NCI-H82 treated with DMSO at 0.1 percent for 48 hours (cell line): ENCODE results near the gene TNNI3.

Experiments
- DNase-seq: peaks from one replicate; lab custom pipeline; 2025; ENCODE audit not compliant: unreplicated experiment; lab: John Stamatoyannopoulos, UW

The TNNI3 gene

DNA sequence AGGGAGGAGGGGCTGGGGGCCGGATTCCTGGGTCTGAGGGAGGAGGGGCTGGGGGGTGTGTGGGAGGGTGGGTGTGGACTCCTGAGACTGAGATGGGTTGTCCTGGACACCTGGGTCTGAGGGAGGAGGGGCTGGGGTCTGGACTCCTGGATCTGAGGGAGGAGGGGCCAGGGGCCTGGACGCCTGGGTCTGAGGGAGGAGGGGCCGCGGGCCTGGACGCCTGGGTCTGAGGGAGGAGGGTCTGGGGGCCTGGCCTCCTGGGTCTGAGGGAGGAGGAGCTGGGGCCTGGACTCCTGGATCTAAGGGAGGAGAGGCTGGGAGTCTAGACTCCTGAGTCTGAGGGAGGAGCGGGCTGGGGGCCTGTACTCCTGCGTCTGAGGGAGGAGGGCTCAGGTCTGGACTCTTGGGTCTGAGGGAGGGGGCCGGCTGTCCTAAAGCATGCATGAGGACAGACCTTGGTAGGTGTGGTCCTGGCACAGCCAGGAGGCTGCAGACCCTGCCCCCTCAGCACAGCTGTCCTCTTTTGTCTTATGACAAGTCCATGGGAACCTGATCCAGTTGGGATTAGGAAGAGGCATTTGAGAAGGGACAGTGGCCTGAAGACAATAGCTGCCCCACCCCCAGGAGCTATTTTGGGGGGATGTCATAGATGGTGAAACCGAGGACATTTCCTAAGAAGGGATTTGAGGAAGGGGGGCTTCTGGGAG is 9.8 kb downstream of the TNNI3 start:
- DNase-seq, result peak; percentile 60

DNA sequence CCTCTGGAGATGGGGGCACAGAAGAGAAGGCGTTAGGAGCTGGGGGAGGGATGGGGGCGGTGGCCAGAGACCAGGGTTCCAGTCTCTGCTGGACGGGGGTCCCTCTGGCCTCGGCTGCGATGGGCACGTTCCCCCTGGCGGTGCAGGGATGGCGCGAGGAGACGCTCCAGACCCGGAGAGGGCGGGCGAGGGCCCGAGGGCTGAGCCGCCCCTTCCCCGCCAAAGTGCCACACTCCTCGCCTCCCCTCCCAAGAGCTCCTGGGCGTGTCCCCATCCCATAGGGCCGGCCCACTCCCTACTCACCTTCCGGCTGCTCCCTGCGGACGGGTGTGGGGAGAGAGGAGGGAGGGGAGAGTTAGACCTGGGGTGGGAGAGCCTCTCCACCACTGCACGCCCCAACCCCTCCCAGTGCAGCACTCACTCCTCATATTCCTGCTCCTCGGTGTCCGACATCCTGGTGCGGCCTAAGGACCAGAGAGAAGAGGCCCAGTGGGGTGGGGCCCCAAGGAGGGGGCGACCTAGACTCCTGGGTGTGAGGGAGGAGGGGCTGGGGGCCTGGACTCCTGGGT is 10.7 kb downstream of the TNNI3 start:
- peak; percentile 85 for DNase-seq

GRCh38 chr19:55146078-55146704 is 11.3 kb downstream of the TNNI3 start:
- peak; percentile 53 for DNase-seq

DNA sequence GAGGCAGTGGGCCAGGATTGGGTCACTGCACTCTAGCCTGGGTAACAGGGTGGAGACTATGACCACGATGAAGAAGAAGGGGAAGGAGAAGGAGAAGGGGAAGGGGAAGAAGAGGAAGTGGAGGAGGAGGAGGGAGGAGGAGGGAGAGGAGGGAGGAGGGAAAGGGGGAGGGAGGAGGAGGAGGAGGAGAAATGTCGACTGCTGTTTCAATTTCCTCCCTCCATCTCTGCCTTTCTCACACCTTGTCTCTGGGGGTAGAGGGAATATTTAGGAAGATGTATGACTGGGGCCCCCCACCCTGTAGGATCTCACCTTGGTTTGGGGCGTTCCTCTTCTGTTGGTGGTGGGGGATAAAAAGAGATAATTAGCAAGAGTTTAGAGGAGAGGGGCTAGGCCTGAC is 12.3 kb downstream of the TNNI3 start:
- no peak for DNase-seq

- no peak for DNase-seq
Observed at GRCh38 chr19:55141696-55142095, 15.8 kb downstream of the TNNI3 start.

- no peak for DNase-seq
Observed at GRCh38 chr19:55137915-55138314, 19.6 kb downstream of the TNNI3 start.

DNA sequence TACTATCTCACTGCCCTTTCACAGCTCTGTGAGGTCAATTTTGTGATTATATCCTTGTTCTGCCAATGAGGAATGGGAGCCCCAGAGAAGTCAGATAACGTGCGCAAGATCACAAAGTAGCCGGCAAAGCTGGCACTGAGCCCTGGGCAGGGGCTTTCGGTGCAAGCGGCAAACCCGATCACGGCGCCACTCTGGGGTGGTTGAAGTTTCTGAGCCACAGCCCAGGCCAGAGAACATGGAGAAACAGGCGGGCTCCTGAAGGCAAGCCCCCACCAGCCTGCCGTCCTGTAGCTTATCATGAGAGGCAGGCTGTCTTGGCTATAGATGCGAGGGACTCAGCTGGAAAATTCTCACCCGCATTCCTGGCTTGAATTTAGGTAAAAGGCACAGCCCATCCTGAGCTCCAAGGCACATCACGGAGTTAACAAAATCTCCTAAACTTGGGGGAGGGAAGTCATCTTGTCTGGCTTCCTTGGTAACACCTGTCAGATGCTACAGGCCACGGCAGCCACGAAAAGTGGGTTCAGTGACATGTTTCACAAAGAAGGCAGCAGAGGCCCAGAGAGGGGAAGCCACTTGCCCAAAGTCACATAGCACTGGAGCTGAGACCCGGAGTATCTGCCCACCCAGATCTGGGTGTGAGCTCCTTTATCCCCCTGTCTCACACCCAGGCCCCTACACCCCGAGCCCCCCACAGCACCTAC is 21.0 kb downstream of the TNNI3 start:
- DNase-seq, result no peak

- DNase-seq, result no peak
Observed at GRCh38 chr19:55134736-55135135, 22.8 kb downstream of the TNNI3 start.

DNA sequence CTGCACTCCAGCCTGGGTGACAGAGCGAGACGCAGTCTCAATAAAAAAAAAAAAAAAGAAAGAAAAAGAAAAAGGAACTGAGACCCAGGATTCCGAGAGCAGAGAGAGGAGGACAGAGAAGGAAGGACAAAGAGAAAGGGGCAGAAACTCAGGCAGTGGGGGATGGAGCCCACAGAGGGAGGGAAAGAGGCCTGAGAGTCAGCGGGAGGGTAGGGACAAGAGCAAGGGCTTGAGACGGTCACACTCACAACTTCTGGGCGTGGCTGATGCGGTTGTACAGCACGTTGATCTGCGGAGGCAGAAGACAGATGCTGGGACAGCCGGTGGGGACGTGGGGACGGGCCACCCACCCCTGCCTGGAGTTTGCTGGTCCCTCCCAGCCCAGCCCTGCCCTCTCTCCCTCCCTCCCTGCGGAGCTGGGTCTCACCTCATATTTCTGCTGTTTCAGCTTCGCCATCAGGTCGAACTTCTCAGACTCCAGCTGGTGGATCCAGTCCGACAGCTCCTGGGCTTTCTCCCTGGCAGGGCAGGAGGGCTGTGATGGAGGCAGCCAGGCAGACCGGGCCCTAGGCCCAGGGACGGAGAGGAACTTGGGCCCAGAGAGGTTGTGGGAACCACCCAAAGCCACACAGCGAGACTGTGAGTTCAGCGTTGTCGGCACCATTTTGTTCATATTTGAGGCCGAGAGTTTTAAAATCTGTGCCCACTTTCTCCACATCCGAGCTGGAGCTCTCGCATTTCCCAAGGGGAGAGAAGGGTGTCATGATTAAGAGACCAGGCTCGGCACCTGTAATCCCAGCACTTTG is 23.7 kb downstream of the TNNI3 start:
- no peak for DNase-seq

DNA sequence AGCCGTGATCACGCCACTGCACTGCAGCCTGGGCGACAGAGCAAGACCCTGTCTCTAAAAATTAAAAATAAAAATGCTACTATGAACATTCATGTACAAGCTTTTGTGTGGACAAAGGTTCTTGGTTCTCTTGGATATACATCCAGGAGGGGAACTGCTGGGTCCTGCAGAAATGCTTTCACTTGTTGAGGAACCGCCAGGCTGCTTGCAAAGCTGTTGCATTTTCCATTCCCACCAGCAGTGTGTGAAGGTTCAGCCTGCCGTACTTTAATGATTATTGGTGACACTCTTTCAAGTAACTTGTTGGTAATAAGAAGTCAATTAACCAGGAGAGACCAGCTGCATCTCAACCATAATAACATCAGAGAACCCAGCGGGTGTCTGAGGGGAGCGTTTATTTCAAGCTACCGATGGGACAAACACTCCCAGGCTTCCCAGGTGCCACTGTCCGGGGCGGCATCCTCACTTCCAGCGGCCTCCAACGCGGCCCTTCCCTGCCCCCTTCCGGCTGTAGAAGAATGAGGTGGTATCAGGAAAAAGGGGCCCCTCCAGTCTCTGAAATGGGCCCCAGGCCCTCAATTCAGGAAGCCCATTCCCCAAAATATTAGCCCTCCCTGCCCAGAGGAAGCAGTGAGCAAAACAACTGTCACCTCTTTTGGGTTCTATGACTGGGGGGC is 24.9 kb downstream of the TNNI3 start:
- no peak for DNase-seq

- DNase-seq, result no peak
Observed at GRCh38 chr19:55131421-55131820, 26.1 kb downstream of the TNNI3 start.

DNA sequence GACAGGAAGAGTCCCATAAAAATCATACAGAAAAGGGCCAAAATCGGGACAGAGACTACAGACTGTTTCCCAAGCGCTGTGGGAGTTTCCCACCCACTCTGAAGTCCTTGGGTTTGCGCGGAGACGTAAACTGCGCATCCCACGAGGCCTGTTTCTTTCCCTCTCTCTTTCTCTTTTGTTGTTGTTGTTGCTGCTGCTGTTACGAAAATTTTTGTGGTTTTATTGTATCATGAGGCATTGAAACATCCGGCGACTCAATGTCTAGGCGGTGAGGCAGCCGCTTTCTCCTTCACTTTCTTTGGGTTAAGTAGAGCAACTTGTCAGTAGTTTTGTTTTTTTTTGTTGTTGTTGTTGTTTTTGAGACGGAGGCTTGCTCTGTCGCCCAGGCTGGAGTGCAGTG is 38.5 kb downstream of the TNNI3 start:
- no peak for DNase-seq

- no peak for DNase-seq
Observed at GRCh38 chr19:55118401-55118991, 39.0 kb downstream of the TNNI3 start.

- DNase-seq, result peak; percentile 96
Observed at GRCh38 chr19:55117663-55118391, 39.7 kb downstream of the TNNI3 start.

DNA sequence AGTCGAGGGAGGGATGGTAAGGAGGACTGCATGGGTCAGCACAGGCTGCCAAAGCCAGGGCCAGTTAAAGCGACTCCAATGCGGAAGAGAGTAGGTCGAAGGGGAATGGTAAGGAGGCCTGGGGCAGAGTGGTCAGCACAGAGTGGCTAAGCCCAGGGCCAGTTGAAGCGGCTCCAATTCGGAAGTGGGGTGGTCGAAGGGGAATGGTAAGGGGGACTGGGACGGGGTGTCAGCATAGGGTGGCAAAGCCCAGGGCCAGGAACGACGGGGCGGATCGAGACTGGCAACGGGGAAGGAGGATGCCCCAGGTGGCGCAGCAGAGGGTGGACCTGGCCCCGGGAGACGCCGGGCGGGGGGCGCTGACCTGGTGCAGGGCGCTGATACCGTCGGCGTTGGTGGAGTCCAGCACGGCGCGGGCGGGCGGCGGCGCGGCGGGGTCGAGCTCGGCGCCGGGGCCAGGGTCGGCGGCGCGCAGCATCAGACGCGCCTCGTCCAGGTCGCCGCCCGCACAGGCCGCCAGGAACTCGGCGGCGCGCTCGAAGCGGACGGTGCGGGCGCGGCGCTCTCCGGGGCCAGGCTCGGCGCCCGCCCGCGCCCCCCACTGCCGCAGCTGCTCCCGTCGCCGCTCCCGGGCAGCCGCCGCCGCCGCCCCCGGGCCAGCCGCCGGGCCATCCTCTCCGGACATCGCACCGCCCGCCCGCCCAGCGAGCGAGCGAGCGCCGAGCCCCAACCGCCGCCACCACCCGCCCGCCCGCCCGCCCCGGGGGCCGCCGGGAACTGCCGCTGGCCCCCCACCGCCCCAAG is 40.5 kb downstream of the TNNI3 start, which contains the start of gene PPP1R12C:
Gene PPP1R12C, minus strand, starts transcription at position 779 of the 804 bp plus-strand sequence. Its CDS starts 94 bp downstream, at position 685.
- no peak for DNase-seq

DNA sequence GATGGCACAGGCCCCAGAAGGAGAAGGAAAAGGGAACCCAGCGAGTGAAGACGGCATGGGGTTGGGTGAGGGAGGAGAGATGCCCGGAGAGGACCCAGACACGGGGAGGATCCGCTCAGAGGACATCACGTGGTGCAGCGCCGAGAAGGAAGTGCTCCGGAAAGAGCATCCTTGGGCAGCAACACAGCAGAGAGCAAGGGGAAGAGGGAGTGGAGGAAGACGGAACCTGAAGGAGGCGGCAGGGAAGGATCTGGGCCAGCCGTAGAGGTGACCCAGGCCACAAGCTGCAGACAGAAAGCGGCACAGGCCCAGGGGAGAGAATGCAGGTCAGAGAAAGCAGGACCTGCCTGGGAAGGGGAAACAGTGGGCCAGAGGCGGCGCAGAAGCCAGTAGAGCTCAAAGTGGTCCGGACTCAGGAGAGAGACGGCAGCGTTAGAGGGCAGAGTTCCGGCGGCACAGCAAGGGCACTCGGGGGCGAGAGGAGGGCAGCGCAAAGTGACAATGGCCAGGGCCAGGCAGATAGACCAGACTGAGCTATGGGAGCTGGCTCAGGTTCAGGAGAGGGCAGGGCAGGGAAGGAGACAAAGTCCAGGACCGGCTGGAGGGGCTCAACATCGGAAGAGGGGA is 41.2 kb downstream of the TNNI3 start:
- no peak for DNase-seq

DNA sequence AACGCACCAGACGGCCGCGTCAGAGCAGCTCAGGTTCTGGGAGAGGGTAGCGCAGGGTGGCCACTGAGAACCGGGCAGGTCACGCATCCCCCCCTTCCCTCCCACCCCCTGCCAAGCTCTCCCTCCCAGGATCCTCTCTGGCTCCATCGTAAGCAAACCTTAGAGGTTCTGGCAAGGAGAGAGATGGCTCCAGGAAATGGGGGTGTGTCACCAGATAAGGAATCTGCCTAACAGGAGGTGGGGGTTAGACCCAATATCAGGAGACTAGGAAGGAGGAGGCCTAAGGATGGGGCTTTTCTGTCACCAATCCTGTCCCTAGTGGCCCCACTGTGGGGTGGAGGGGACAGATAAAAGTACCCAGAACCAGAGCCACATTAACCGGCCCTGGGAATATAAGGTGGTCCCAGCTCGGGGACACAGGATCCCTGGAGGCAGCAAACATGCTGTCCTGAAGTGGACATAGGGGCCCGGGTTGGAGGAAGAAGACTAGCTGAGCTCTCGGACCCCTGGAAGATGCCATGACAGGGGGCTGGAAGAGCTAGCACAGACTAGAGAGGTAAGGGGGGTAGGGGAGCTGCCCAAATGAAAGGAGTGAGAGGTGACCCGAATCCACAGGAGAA is 42.0 kb downstream of the TNNI3 start:
- DNase-seq, result no peak
